HL-60/S4 treated with retinoic acid at 250 ng/mL for 4 days and 3 days (cell line): ENCODE results near the gene MAGEA3.
"Not testable (repeated sequence)": the region's sequence is repeated elsewhere in the genome, so short reads cannot be mapped to it uniquely, and the experiment has no call there.

Experiments used
- in situ Hi-C: fragments of 300-500 bp; cut with MboI; formaldehyde crosslinking; loops from 2 replicates; pipeline ENCODE4 v1.7.0; 2022; ENCODE audit warnings: low sequenced_read_pairs

Gene MAGEA3

GRCh38 chrX:152735860-152736511, 37.4 kb downstream of the MAGEA3 start:
- in situ Hi-C loops = no loop called here

- in situ Hi-C loops = not testable (repeated sequence)
Measured at GRCh38 chrX:152736528-152736927, 37.9 kb downstream of the MAGEA3 start.

- in situ Hi-C loops = no loop called here
Measured at GRCh38 chrX:152738560-152738959, 40.0 kb downstream of the MAGEA3 start.
